Activated effector memory CD4-positive, alpha-beta T cell treated with Interleukin-2 at 50 U/mL for 16 hours (primary cell): ENCODE results near the gene TLK2.

Source experiments
- DNase-seq: peaks from one replicate; pipeline ENCODE4 v3.0.0-alpha.2; 2020

TLK2 gene

GRCh38 chr17:62658136-62658920 lies 179.7 kb downstream of the TLK2 start:
- DNase-seq, result no peak

DNA sequence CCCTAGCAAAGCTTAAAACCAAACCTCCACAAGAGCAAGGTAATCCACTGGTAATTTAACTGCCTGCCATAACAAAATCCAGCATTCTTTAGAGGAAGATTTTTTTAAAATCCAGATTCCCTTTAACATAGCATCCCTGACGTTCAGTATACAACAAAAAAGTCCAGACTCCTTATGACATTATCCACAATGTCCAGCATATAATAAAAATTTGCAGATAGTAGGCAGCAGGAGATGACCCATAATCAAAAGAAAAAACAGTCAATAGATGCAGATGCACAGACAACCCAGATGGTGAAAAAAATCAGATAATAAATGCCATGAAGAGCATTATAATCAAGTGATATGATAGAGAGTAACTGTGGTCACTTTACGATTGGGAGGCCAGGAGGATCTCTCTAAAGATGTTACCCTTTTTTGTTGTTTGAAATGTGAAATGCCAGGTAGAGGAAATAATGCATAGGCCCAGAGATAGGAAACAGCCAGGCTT lies 182.0 kb downstream of the TLK2 start:
- DNase-seq, result no peak

GRCh38 chr17:62661337-62661736 lies 182.7 kb downstream of the TLK2 start:
- no peak for DNase-seq

DNA sequence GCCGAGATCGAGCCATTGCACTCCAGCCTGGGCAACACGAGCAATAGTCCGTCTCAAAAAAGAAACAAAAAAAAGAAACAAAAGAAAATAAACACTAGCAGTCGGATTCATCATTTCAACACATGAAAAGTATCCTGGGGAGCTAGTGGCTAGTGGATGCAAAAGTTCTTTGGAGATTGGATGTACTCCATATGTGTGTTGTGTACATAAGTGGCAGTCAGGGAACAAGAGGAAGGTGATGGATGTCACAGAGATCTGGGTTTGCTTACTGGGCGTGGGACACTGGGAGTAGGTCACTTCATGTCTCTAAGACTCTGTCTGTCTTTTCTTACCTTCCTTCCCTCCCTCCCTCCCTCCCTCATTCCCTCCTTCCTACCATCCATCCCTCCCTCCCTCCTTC lies 184.2 kb downstream of the TLK2 start:
- no peak for DNase-seq
